Measurements from ENCODE around the gene CEP128.

Gene CEP128

DNA sequence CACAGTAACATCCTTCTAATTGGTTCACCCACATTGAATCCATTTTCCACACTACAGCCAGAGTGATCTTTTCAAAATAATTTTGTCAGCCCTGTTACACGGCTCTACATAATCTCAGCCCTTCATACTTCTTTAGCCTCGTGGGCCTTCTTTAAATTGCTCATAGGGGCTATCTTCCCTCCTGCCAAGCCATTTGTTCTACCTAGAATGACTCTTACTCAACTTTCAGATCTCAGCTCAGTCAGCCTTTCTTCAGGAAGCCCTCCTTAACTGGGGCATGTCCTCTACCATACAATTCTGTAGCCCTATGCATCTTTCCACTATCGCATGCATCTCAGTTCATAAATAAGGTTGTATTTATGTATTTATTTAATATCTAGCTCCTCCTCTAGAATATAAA lies 39.7 kb downstream of the CEP128 start:
- no peak for DNase-seq (ENCODE audit: low read depth, low spot score)
- H3K4me3 ChIP-seq, result no peak overlapping the region
- H3K27ac ChIP-seq, result no peak overlapping the region
- no peaks in the 10 kb centered on the region for H3K9me3 ChIP-seq (ENCODE audit: low read depth, low read length)
- no peak for TF ChIP-seq POLR2AphosphoS5 (IDR thresholded peaks at IDR 0.05; ENCODE audit: borderline replicate concordance, low read depth, low read length)
- TF ChIP-seq EZH2 (IDR thresholded peaks at IDR 0.05), result no peak
- TF ChIP-seq FOXP2 (optimal IDR thresholded peaks at IDR 0.05; ENCODE audit: control extremely low read depth, extremely low read length, insufficient read depth), result no peak
- H3K36me3 ChIP-seq (ENCODE audit: insufficient read depth, low read length), result peaks cover 8% of the 10 kb centered on the region; the same call in 1 of the 2 replicates
- H3K9ac ChIP-seq (ENCODE audit: insufficient read length), result no peak overlapping the region

GRCh38 chr14:80901260-80901659 lies 40.3 kb downstream of the CEP128 start:
- no peak for TF ChIP-seq EZH2 (IDR thresholded peaks at IDR 0.05)
- no peak for TF ChIP-seq FOXP2 (optimal IDR thresholded peaks at IDR 0.05; ENCODE audit: control extremely low read depth, extremely low read length, insufficient read depth)
- no peak for TF ChIP-seq POLR2AphosphoS5 (IDR thresholded peaks at IDR 0.05; ENCODE audit: borderline replicate concordance, low read depth, low read length)
- Histone ChIP-seq H3K4me3 (no peak overlapping the region), H3K27ac (no peak overlapping the region), H3K9ac (ENCODE audit: insufficient read length) (no peak overlapping the region), H3K36me3 (ENCODE audit: insufficient read depth, low read length) (peaks cover 8% of the 10 kb centered on the region; the same call in 1 of the 2 replicates), H3K9me3 (ENCODE audit: low read depth, low read length) (no peaks in the 10 kb centered on the region)
- DNase-seq (ENCODE audit: low read depth, low spot score), result no peak

DNA sequence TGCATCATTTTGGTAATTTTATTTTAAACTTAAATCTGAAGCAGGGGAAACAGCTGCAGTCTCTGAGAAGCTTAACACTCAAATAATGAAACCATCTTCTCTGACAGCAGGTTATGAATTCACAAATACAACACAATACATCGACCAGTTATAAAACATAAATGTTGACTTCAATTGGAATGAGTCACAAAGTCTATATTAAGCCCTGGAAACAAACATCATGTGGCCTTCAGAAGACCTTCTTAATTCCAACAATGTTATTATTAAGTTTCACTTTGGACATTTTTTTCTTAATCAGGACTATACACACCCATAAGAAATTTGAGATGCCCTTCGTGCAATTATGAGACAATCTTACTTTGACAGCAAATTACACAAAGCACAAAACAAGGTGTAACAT lies 68.9 kb downstream of the CEP128 start:
- H3K4me3 ChIP-seq, result no peak overlapping the region
- DNase-seq (ENCODE audit: low read depth, low spot score), result no peak
- TF ChIP-seq FOXP2 (optimal IDR thresholded peaks at IDR 0.05; ENCODE audit: control extremely low read depth, extremely low read length, insufficient read depth) (no peak), POLR2AphosphoS5 (IDR thresholded peaks at IDR 0.05; ENCODE audit: borderline replicate concordance, low read depth, low read length) (no peak), EZH2 (IDR thresholded peaks at IDR 0.05) (no peak)
- H3K27ac ChIP-seq, result no peak overlapping the region
- no peaks in the 10 kb centered on the region for H3K9me3 ChIP-seq (ENCODE audit: low read depth, low read length)
- H3K36me3 ChIP-seq (ENCODE audit: insufficient read depth, low read length), result no peaks in the 10 kb centered on the region
- H3K9ac ChIP-seq (ENCODE audit: insufficient read length), result no peak overlapping the region

DNA sequence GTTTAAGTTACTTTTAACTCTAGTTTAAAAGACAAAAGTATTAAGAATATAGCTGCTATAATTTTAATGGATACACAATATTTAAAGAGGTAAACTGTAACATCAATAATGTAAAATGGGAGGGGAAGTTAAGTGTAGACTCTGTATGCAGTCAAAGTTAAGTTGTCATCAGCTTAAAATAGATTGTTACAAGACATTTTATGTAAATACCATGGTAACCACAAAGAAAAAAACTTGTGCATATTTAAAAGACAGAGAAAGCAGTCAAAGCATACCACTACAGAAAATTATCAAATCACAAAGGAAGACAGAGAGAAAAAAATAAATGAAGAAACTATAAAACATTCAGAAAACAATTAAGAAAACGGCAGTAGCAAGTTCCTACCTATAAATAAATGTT lies 73.3 kb downstream of the CEP128 start:
- H3K36me3 ChIP-seq (ENCODE audit: insufficient read depth, low read length), result no peaks in the 10 kb centered on the region
- H3K9me3 ChIP-seq (ENCODE audit: low read depth, low read length), result no peaks in the 10 kb centered on the region
- no peak overlapping the region for H3K4me3 ChIP-seq
- no peak for DNase-seq (ENCODE audit: low read depth, low spot score)
- no peak overlapping the region for H3K9ac ChIP-seq (ENCODE audit: insufficient read length)
- no peak for TF ChIP-seq POLR2AphosphoS5 (IDR thresholded peaks at IDR 0.05; ENCODE audit: borderline replicate concordance, low read depth, low read length)
- TF ChIP-seq FOXP2 (optimal IDR thresholded peaks at IDR 0.05; ENCODE audit: control extremely low read depth, extremely low read length, insufficient read depth), result no peak
- TF ChIP-seq EZH2 (IDR thresholded peaks at IDR 0.05), result no peak
- H3K27ac ChIP-seq, result no peak overlapping the region

DNA sequence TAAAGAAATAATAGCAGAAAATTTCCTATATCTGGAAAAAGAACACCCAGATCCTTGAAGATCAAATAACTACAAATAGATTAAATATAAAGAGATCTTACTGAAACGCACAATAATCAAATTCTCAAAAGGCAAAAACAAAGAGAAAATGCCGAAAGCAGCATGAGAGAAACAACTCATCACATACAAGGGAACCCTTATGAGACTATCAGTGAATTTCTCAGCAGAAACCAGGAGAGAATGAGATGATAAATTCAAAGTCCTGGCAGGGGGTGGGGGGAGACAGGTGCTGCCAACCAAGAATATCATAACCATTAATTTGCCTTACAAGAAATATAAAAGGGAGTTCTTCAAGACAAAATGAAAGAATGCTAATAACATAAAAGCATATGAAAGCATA lies 73.7 kb downstream of the CEP128 start:
- Histone ChIP-seq H3K27ac (no peak overlapping the region), H3K36me3 (ENCODE audit: insufficient read depth, low read length) (no peaks in the 10 kb centered on the region), H3K4me3 (no peak overlapping the region), H3K9me3 (ENCODE audit: low read depth, low read length) (no peaks in the 10 kb centered on the region), H3K9ac (ENCODE audit: insufficient read length) (no peak overlapping the region)
- no peak for DNase-seq (ENCODE audit: low read depth, low spot score)
- TF ChIP-seq FOXP2 (optimal IDR thresholded peaks at IDR 0.05; ENCODE audit: control extremely low read depth, extremely low read length, insufficient read depth) (no peak), POLR2AphosphoS5 (IDR thresholded peaks at IDR 0.05; ENCODE audit: borderline replicate concordance, low read depth, low read length) (no peak), EZH2 (IDR thresholded peaks at IDR 0.05) (no peak)

GRCh38 chr14:80867091-80867490 lies 74.4 kb downstream of the CEP128 start:
- no peak for DNase-seq (ENCODE audit: low read depth, low spot score)
- Histone ChIP-seq H3K27ac (no peak overlapping the region), H3K4me3 (no peak overlapping the region)

DNA sequence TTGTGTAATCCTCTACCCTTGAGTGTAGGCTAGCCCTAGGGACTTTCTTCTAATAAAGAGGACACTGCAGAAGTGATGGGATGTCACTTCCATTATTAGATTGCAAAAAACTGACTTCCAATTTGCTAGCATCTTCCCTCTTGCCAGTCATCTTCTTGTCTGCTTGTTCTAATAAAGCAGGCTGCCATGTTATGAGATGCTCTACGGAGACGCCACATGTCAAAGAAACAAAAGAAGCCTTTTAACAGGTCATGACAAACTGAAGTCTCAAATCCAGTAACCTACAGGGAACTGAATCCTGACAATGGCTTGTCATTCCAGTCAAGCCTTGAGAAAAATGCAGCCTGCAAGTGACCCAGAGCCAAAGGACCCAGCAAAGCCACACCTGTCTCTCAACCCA lies 76.0 kb downstream of the CEP128 start:
- no peak overlapping the region for H3K27ac ChIP-seq
- DNase-seq (ENCODE audit: low read depth, low spot score), result no peak
- TF ChIP-seq POLR2AphosphoS5 (IDR thresholded peaks at IDR 0.05; ENCODE audit: borderline replicate concordance, low read depth, low read length) (no peak), EZH2 (IDR thresholded peaks at IDR 0.05) (no peak), FOXP2 (optimal IDR thresholded peaks at IDR 0.05; ENCODE audit: control extremely low read depth, extremely low read length, insufficient read depth) (no peak)
- no peak overlapping the region for H3K4me3 ChIP-seq
- H3K9me3 ChIP-seq (ENCODE audit: low read depth, low read length), result no peaks in the 10 kb centered on the region
- no peak overlapping the region for H3K9ac ChIP-seq (ENCODE audit: insufficient read length)
- no peaks in the 10 kb centered on the region for H3K36me3 ChIP-seq (ENCODE audit: insufficient read depth, low read length)

More at GRCh38 chr14:80867091-80867490, 74.4 kb downstream of the CEP128 start:
- no peaks in the 10 kb centered on the region for H3K9me3 ChIP-seq (ENCODE audit: low read depth, low read length)
- H3K36me3 ChIP-seq (ENCODE audit: insufficient read depth, low read length), result no peaks in the 10 kb centered on the region
- H3K9ac ChIP-seq (ENCODE audit: insufficient read length), result no peak overlapping the region
- TF ChIP-seq FOXP2 (optimal IDR thresholded peaks at IDR 0.05; ENCODE audit: control extremely low read depth, extremely low read length, insufficient read depth) (no peak), POLR2AphosphoS5 (IDR thresholded peaks at IDR 0.05; ENCODE audit: borderline replicate concordance, low read depth, low read length) (no peak), EZH2 (IDR thresholded peaks at IDR 0.05) (no peak)

DNA sequence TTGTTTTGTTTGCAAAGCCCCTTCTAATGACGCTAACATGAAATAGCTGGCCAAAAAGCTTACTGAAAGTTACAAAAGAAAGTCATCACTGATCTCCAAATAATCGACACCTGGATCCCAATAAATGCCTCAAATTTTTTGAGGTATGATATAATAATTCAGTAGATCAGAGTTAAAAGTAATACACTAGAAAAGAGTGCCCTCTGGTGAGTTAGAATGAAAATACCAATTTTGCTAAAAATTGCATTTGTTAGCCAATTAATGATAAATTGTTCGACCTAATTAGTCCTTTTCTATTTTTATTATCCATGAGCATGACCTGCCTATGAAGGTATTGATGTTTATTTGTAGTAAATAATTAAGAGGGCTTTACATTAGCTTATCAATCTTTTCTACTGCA lies 78.6 kb downstream of the CEP128 start:
- no peaks in the 10 kb centered on the region for H3K9me3 ChIP-seq (ENCODE audit: low read depth, low read length)
- TF ChIP-seq EZH2 (IDR thresholded peaks at IDR 0.05) (no peak), FOXP2 (optimal IDR thresholded peaks at IDR 0.05; ENCODE audit: control extremely low read depth, extremely low read length, insufficient read depth) (no peak), POLR2AphosphoS5 (IDR thresholded peaks at IDR 0.05; ENCODE audit: borderline replicate concordance, low read depth, low read length) (no peak)
- H3K36me3 ChIP-seq (ENCODE audit: insufficient read depth, low read length), result no peaks in the 10 kb centered on the region
- no peak overlapping the region for H3K27ac ChIP-seq
- DNase-seq (ENCODE audit: low read depth, low spot score), result no peak
- H3K4me3 ChIP-seq, result no peak overlapping the region
- H3K9ac ChIP-seq (ENCODE audit: insufficient read length), result no peak overlapping the region

- Histone ChIP-seq H3K9ac (ENCODE audit: insufficient read length) (no peak overlapping the region), H3K36me3 (ENCODE audit: insufficient read depth, low read length) (no peaks in the 10 kb centered on the region), H3K9me3 (ENCODE audit: low read depth, low read length) (no peaks in the 10 kb centered on the region), H3K27ac (no peak overlapping the region), H3K4me3 (no peak overlapping the region)
- TF ChIP-seq EZH2 (IDR thresholded peaks at IDR 0.05) (no peak), FOXP2 (optimal IDR thresholded peaks at IDR 0.05; ENCODE audit: control extremely low read depth, extremely low read length, insufficient read depth) (no peak), POLR2AphosphoS5 (IDR thresholded peaks at IDR 0.05; ENCODE audit: borderline replicate concordance, low read depth, low read length) (no peak)
- DNase-seq (ENCODE audit: low read depth, low spot score), result no peak
Observed at GRCh38 chr14:80862541-80862940, 79.0 kb downstream of the CEP128 start.
